ENCODE measurements around the gene PCDH15. TPM values are rescaled to one million over a fixed set of nuclear protein-coding genes. Genes with fewer than 3 reads are reported as not detected.

Gene PCDH15
- total and polyA plus RNA-seq, 2 experiments from 2014 or later, result not detected

DNA sequence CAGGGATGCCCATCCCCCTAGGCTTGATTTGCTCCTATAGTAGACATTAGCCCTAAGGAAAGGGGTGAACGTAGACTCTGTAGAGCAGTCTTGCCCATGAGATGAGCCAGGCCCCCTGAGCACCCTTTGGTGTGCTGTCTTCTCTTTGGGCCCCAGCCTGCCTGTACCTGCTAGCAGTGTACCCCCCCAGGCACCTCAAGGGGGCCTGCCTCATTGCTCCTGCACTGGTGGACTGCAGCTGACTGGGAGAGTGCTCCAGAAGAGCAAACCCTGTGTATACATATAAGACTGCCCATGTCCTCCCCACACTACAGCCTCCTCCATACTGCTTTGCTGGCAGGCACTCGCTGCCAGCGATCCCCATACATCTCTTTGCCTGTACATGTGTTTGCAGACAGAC lies 206.7 kb downstream of the PCDH15 start:
- Histone ChIP-seq H3K4me2 (ENCODE audit: unreplicated experiment) (no peak overlapping the region), H2AFZ (no peak overlapping the region), H3K36me3 (ENCODE audit: low read depth) (no peaks in the 10 kb centered on the region), H3K9me2 (ENCODE audit: insufficient read depth) (no peaks in the 10 kb centered on the region), H3K27me3 (replicated peaks; ENCODE audit: insufficient read depth) (no peaks in the 10 kb centered on the region), H4K20me1 (ENCODE audit: insufficient read depth) (no peaks in the 10 kb centered on the region), H3K79me2 (ENCODE audit: insufficient read depth) (no peaks in the 10 kb centered on the region), H3K4me1 (ENCODE audit: insufficient read depth) (no peaks in the 10 kb centered on the region), H3K27ac (no peak overlapping the region), H3F3A (ENCODE audit: insufficient read depth) (no peaks in the 10 kb centered on the region), H3K9me3 (ENCODE audit: low read depth) (no peaks in the 10 kb centered on the region), H3K4me3 (no peak overlapping the region), H3K9ac (no peak overlapping the region)
- 39 to 48% methylated on average over 3 of the region's 3 CpGs for WGBS, 2 experiments (ENCODE audit: low coverage in 1 of 2, low lambda C conversion rate in 2 of 2, missing lambda C conversion rate in 2 of 2)
- in situ Hi-C loops (cut with MboI), result no loop called here
- TF ChIP-seq EZH2 (IDR thresholded peaks at IDR 0.05; ENCODE audit: insufficient read depth, poor library complexity, severe bottlenecking) (no peak), EZH2phosphoT487 (IDR thresholded peaks at IDR 0.05; ENCODE audit: insufficient read depth, low read depth) (no peak)
- no peak for DNase-seq

- WGBS, 2 experiments (ENCODE audit: low coverage in 1 of 2, low lambda C conversion rate in 2 of 2, missing lambda C conversion rate in 2 of 2), result 7 to 15% methylated on average over 2 of the region's 2 CpGs
- no peaks in the 10 kb centered on the region for H3K9me2 ChIP-seq (ENCODE audit: insufficient read depth)
- H3K4me3 ChIP-seq, result no peak overlapping the region
- no peaks in the 10 kb centered on the region for H3K9me3 ChIP-seq (ENCODE audit: low read depth)
- no peak overlapping the region for H3K9ac ChIP-seq
- no peak overlapping the region for H2AFZ ChIP-seq
- H4K20me1 ChIP-seq (ENCODE audit: insufficient read depth), result no peaks in the 10 kb centered on the region
- TF ChIP-seq EZH2phosphoT487 (IDR thresholded peaks at IDR 0.05; ENCODE audit: insufficient read depth, low read depth) (no peak), EZH2 (IDR thresholded peaks at IDR 0.05; ENCODE audit: insufficient read depth, poor library complexity, severe bottlenecking) (no peak)
- no peak overlapping the region for H3K27ac ChIP-seq
- no peaks in the 10 kb centered on the region for H3K36me3 ChIP-seq (ENCODE audit: low read depth)
- H3K4me1 ChIP-seq (ENCODE audit: insufficient read depth), result no peaks in the 10 kb centered on the region
- no peak overlapping the region for H3K4me2 ChIP-seq (ENCODE audit: unreplicated experiment)
- H3K27me3 ChIP-seq (replicated peaks; ENCODE audit: insufficient read depth), result no peaks in the 10 kb centered on the region
- no peak for DNase-seq
- in situ Hi-C loops (cut with MboI), result no loop called here
- no peaks in the 10 kb centered on the region for H3F3A ChIP-seq (ENCODE audit: insufficient read depth)
- no peaks in the 10 kb centered on the region for H3K79me2 ChIP-seq (ENCODE audit: insufficient read depth)
Observed at GRCh38 chr10:54587971-54588370, 213.1 kb downstream of the PCDH15 start.

GRCh38 chr10:54585572-54585971 lies 215.5 kb downstream of the PCDH15 start:
- H3K27me3 ChIP-seq (replicated peaks; ENCODE audit: insufficient read depth), result no peaks in the 10 kb centered on the region
- no peaks in the 10 kb centered on the region for H3K79me2 ChIP-seq (ENCODE audit: insufficient read depth)
- WGBS, 2 experiments (ENCODE audit: low coverage in 1 of 2, low lambda C conversion rate in 2 of 2, missing lambda C conversion rate in 2 of 2), result 44 to 51% methylated on average over 2 of the region's 2 CpGs
- TF ChIP-seq EZH2 (IDR thresholded peaks at IDR 0.05; ENCODE audit: insufficient read depth, poor library complexity, severe bottlenecking), result no peak
- no peak for TF ChIP-seq EZH2phosphoT487 (IDR thresholded peaks at IDR 0.05; ENCODE audit: insufficient read depth, low read depth)
- H3F3A ChIP-seq (ENCODE audit: insufficient read depth), result no peaks in the 10 kb centered on the region
- H3K4me2 ChIP-seq (ENCODE audit: unreplicated experiment), result no peak overlapping the region
- no peak overlapping the region for H3K4me3 ChIP-seq
- in situ Hi-C loops (cut with MboI), result no loop called here
- no peaks in the 10 kb centered on the region for H3K9me3 ChIP-seq (ENCODE audit: low read depth)
- DNase-seq, result no peak
- H4K20me1 ChIP-seq (ENCODE audit: insufficient read depth), result no peaks in the 10 kb centered on the region
- H3K9me2 ChIP-seq (ENCODE audit: insufficient read depth), result no peaks in the 10 kb centered on the region
- no peak overlapping the region for H2AFZ ChIP-seq
- no peak overlapping the region for H3K27ac ChIP-seq
- H3K36me3 ChIP-seq (ENCODE audit: low read depth), result no peaks in the 10 kb centered on the region
- H3K9ac ChIP-seq, result no peak overlapping the region
- no peaks in the 10 kb centered on the region for H3K4me1 ChIP-seq (ENCODE audit: insufficient read depth)

GRCh38 chr10:54577682-54578081 lies 223.3 kb downstream of the PCDH15 start:
- Histone ChIP-seq H3K9me2 (ENCODE audit: insufficient read depth) (no peaks in the 10 kb centered on the region), H3K27ac (no peak overlapping the region), H2AFZ (no peak overlapping the region), H3K9me3 (ENCODE audit: low read depth) (no peaks in the 10 kb centered on the region), H3K4me2 (ENCODE audit: unreplicated experiment) (no peak overlapping the region), H3K4me3 (no peak overlapping the region), H3K36me3 (ENCODE audit: low read depth) (no peaks in the 10 kb centered on the region), H3K27me3 (replicated peaks; ENCODE audit: insufficient read depth) (no peaks in the 10 kb centered on the region), H3K4me1 (ENCODE audit: insufficient read depth) (no peaks in the 10 kb centered on the region), H3F3A (ENCODE audit: insufficient read depth) (no peaks in the 10 kb centered on the region), H4K20me1 (ENCODE audit: insufficient read depth) (no peaks in the 10 kb centered on the region), H3K9ac (no peak overlapping the region), H3K79me2 (ENCODE audit: insufficient read depth) (no peaks in the 10 kb centered on the region)
- 16 to 31% methylated on average over 2 of the region's 2 CpGs for WGBS, 2 experiments (ENCODE audit: low coverage in 1 of 2, low lambda C conversion rate in 2 of 2, missing lambda C conversion rate in 2 of 2)
- in situ Hi-C loops (cut with MboI), result no loop called here
- no peak for TF ChIP-seq EZH2 (IDR thresholded peaks at IDR 0.05; ENCODE audit: insufficient read depth, poor library complexity, severe bottlenecking)
- no peak for TF ChIP-seq EZH2phosphoT487 (IDR thresholded peaks at IDR 0.05; ENCODE audit: insufficient read depth, low read depth)
- no peak for DNase-seq

DNA sequence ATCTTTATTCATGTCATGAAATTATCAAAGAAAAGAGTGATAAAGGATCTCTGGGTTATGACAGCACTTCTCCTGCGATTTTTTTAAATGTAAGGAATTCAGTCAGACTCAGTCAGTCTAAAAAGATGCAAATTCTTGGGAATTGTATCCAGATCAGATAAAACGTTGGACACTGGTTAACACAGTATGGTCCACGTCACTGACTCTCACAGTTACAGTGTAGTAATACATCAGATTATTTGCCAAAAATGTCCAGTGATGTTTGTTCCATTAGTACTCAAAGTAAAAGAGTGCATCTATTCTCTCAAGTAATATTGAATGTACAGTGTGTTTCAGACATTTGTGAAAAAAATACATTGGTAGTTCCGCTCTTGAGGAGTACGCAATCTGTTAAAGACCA lies 224.5 kb downstream of the PCDH15 start:
- in situ Hi-C loops (cut with MboI), result no loop called here
- H3K9me3 ChIP-seq (ENCODE audit: low read depth), result no peaks in the 10 kb centered on the region
- no peaks in the 10 kb centered on the region for H3K9me2 ChIP-seq (ENCODE audit: insufficient read depth)
- H4K20me1 ChIP-seq (ENCODE audit: insufficient read depth), result no peaks in the 10 kb centered on the region
- DNase-seq, result no peak
- no peaks in the 10 kb centered on the region for H3K36me3 ChIP-seq (ENCODE audit: low read depth)
- H3K27me3 ChIP-seq (replicated peaks; ENCODE audit: insufficient read depth), result no peaks in the 10 kb centered on the region
- H3K4me3 ChIP-seq, result no peak overlapping the region
- no peaks in the 10 kb centered on the region for H3K4me1 ChIP-seq (ENCODE audit: insufficient read depth)
- H3K9ac ChIP-seq, result no peak overlapping the region
- no peak overlapping the region for H3K4me2 ChIP-seq (ENCODE audit: unreplicated experiment)
- WGBS, 2 experiments (ENCODE audit: low coverage in 1 of 2, low lambda C conversion rate in 2 of 2, missing lambda C conversion rate in 2 of 2), result 28 to 32% methylated on average over 5 of the region's 5 CpGs
- no peak overlapping the region for H2AFZ ChIP-seq
- TF ChIP-seq EZH2 (IDR thresholded peaks at IDR 0.05; ENCODE audit: insufficient read depth, poor library complexity, severe bottlenecking), result no peak
- no peak for TF ChIP-seq EZH2phosphoT487 (IDR thresholded peaks at IDR 0.05; ENCODE audit: insufficient read depth, low read depth)
- no peak overlapping the region for H3K27ac ChIP-seq
- H3K79me2 ChIP-seq (ENCODE audit: insufficient read depth), result no peaks in the 10 kb centered on the region
- H3F3A ChIP-seq (ENCODE audit: insufficient read depth), result no peaks in the 10 kb centered on the region
